SK-MEL-5 (cell line): ENCODE measurements around the gene TGFBR3. TPM values are rescaled to one million over a fixed set of nuclear protein-coding genes. Genes with fewer than 3 reads are reported as not detected.

Source experiments
- DNase-seq: peaks from one replicate; pipeline ENCODE4 v3.0.0-alpha.2; 2016; ENCODE audit warnings: low read depth, low spot score
- in situ Hi-C: cut with HindIII; loops from 2 replicates; pipeline ENCODE4 v1.10.0; 2016; ENCODE audit warnings: low sequenced_read_pairs, high pct_unique_total_duplicates, low pct_unique_long_range_greater_than_20kb
- total RNA-seq: library from RNA; depleted of rRNA; stranded (reverse); fragments of >200 nt; shearing (Covaris generic); gene quantifications from 2 replicates; pipeline ENCODE4 v1.2.3, GENCODE V29; 2014

Gene TGFBR3
- total RNA-seq, 1 experiment from 2014 or later = 17.2 TPM

GRCh38 chr1:91777630-91778300 lies 108.2 kb downstream of the TGFBR3 start:
- no peak for DNase-seq
- in situ Hi-C loops = no loop called here

- in situ Hi-C loops = no loop called here
- DNase-seq = no peak
These were observed 108.8 kb downstream of the TGFBR3 start for GRCh38 chr1:91777196-91777595.

- no peak for DNase-seq
- in situ Hi-C loops = no loop called here
These were observed 109.7 kb downstream of the TGFBR3 start for GRCh38 chr1:91776068-91776794.

- no peak for DNase-seq
- in situ Hi-C loops = no loop called here
These were observed 110.7 kb downstream of the TGFBR3 start for GRCh38 chr1:91775227-91775626.

- DNase-seq = no peak
- in situ Hi-C loops = no loop called here
These were observed 111.3 kb downstream of the TGFBR3 start for GRCh38 chr1:91774520-91775203.

GRCh38 chr1:91771717-91772116 lies 114.2 kb downstream of the TGFBR3 start:
- in situ Hi-C loops = no loop called here
- no peak for DNase-seq

GRCh38 chr1:91770667-91771268 lies 115.2 kb downstream of the TGFBR3 start:
- DNase-seq = no peak
- in situ Hi-C loops = no loop called here

GRCh38 chr1:91769742-91770141 lies 116.2 kb downstream of the TGFBR3 start:
- DNase-seq = no peak
- in situ Hi-C loops = no loop called here

- no peak for DNase-seq
- in situ Hi-C loops = no loop called here
These were observed 116.9 kb downstream of the TGFBR3 start for GRCh38 chr1:91768786-91769725.

- DNase-seq = no peak
- in situ Hi-C loops = no loop called here
These were observed 117.8 kb downstream of the TGFBR3 start for GRCh38 chr1:91768120-91768519.

- in situ Hi-C loops = no loop called here
- peak; percentile 80 for DNase-seq
These were observed 119.1 kb downstream of the TGFBR3 start for GRCh38 chr1:91766883-91767282.

- DNase-seq = no peak
- in situ Hi-C loops = no loop called here
These were observed 120.0 kb downstream of the TGFBR3 start for GRCh38 chr1:91765880-91766443.

- DNase-seq = no peak
- in situ Hi-C loops = no loop called here
These were observed 120.7 kb downstream of the TGFBR3 start for GRCh38 chr1:91765293-91765692.

- in situ Hi-C loops = no loop called here
- DNase-seq = peak; percentile 76
These were observed 121.4 kb downstream of the TGFBR3 start for GRCh38 chr1:91764471-91765115.

- DNase-seq = no peak
- in situ Hi-C loops = no loop called here
These were observed 122.7 kb downstream of the TGFBR3 start for GRCh38 chr1:91763252-91763651.

GRCh38 chr1:91761295-91761721 lies 124.6 kb downstream of the TGFBR3 start:
- in situ Hi-C loops = no loop called here
- DNase-seq = no peak

- in situ Hi-C loops = no loop called here
- no peak for DNase-seq
These were observed 125.4 kb downstream of the TGFBR3 start for GRCh38 chr1:91760512-91760911.
